Stimulated activated CD4-positive, alpha-beta T cell treated with anti-CD3 and anti-CD28 coated beads, Interleukin-1b, Interleukin-23, amount 100 ng/mL, for 1 hour (primary cell): ENCODE results near the gene CPNE1.

Experiments used
- DNase-seq, 2 donors: peaks; one replicate each; pipeline ENCODE4 v3.0.0-alpha.2; 2020; ENCODE audit warnings: low read depth in 2 of 2

CPNE1 gene

GRCh38 chr20:35600176-35600992 lies 64.3 kb downstream of the CPNE1 start:
- DNase-seq: no peak

- DNase-seq: no peak
Measured at GRCh38 chr20:35599776-35600120, 65.0 kb downstream of the CPNE1 start.

GRCh38 chr20:35598899-35599775 lies 65.6 kb downstream of the CPNE1 start:
- no peak for DNase-seq

GRCh38 chr20:35598476-35598875 lies 66.2 kb downstream of the CPNE1 start:
- no peak for DNase-seq

- no peak for DNase-seq
Measured at GRCh38 chr20:35597186-35597585, 67.5 kb downstream of the CPNE1 start.

- no peak for DNase-seq
Measured at GRCh38 chr20:35595901-35596300, 68.8 kb downstream of the CPNE1 start.

- DNase-seq: no peak
Measured at GRCh38 chr20:35595456-35595855, 69.2 kb downstream of the CPNE1 start.

- no peak for DNase-seq
Measured at GRCh38 chr20:35592339-35592974, 72.2 kb downstream of the CPNE1 start.

- no peak for DNase-seq
Measured at GRCh38 chr20:35588397-35588796, 76.3 kb downstream of the CPNE1 start.

GRCh38 chr20:35587436-35587835 lies 77.3 kb downstream of the CPNE1 start:
- no peak for DNase-seq

GRCh38 chr20:35586751-35587425 lies 77.8 kb downstream of the CPNE1 start:
- no peak for DNase-seq

- DNase-seq: no peak
Measured at GRCh38 chr20:35583636-35584560, 80.8 kb downstream of the CPNE1 start.

- no peak for DNase-seq
Measured at GRCh38 chr20:35582741-35583404, 81.8 kb downstream of the CPNE1 start.

- no peak for DNase-seq
Measured at GRCh38 chr20:35582131-35582530, 82.6 kb downstream of the CPNE1 start.

GRCh38 chr20:35579196-35579595 lies 85.5 kb downstream of the CPNE1 start:
- no peak for DNase-seq

- DNase-seq: no peak
Measured at GRCh38 chr20:35578469-35578868, 86.2 kb downstream of the CPNE1 start.

GRCh38 chr20:35576816-35577215 lies 87.9 kb downstream of the CPNE1 start:
- DNase-seq: no peak
